HEK293 (cell line): ENCODE results near the gene METTL25B.

ENCODE experiments used
- ATF2 ChIP-seq: fragments of 450-650 bp; formaldehyde crosslinking; IDR thresholded peaks from 2 replicates; pipeline ENCODE4 v1.5.1; 2016; ENCODE audit warnings: missing biosample characterization, missing genetic modification characterization, low read depth
- ELK4 ChIP-seq: IDR thresholded peaks from 2 replicates; pipeline ENCODE4 v1.6.1; 2011; ENCODE audit warnings: mild to moderate bottlenecking, low read depth, low read length, borderline replicate concordance
- GLIS2 ChIP-seq: fragments of 450-650 bp; formaldehyde crosslinking; IDR thresholded peaks from 2 replicates; pipeline ENCODE4 v1.5.1; 2016; ENCODE audit warnings: missing biosample characterization, missing genetic modification characterization
- KLF10 ChIP-seq: fragments of 450-650 bp; IDR thresholded peaks from 2 replicates; pipeline ENCODE4 v1.5.1; 2018; ENCODE audit warnings: missing biosample characterization, mild to moderate bottlenecking, missing genetic modification characterization
- MZF1 ChIP-seq: fragments of 450-650 bp; formaldehyde crosslinking; IDR thresholded peaks from 2 replicates; pipeline ENCODE4 v1.5.1; 2017; ENCODE audit warnings: missing biosample characterization, missing genetic modification characterization, borderline replicate concordance
- OSR2 ChIP-seq: fragments of 450-650 bp; formaldehyde crosslinking; IDR thresholded peaks from 2 replicates; pipeline ENCODE4 v1.5.1; 2016; ENCODE audit warnings: missing biosample characterization, missing genetic modification characterization
- RBAK ChIP-seq: fragments of 450-650 bp; formaldehyde crosslinking; IDR thresholded peaks from 2 replicates; pipeline ENCODE4 v1.5.1; 2016; ENCODE audit warnings: missing biosample characterization, missing genetic modification characterization
- SCRT2 ChIP-seq: fragments of 450-650 bp; formaldehyde crosslinking; IDR thresholded peaks from 2 replicates; pipeline ENCODE4 v1.5.1; 2016; ENCODE audit warnings: missing biosample characterization, missing genetic modification characterization
- SP7 ChIP-seq: fragments of 450-650 bp; formaldehyde crosslinking; IDR thresholded peaks from 2 replicates; pipeline ENCODE4 v1.5.1; 2016; ENCODE audit warnings: missing biosample characterization, missing genetic modification characterization
- YY2 ChIP-seq: fragments of 450-650 bp; formaldehyde crosslinking; IDR thresholded peaks from 2 replicates; pipeline ENCODE4 v1.5.1; 2016; ENCODE audit warnings: missing biosample characterization, missing genetic modification characterization
- ZBTB11 ChIP-seq: fragments of 450-650 bp; formaldehyde crosslinking; conservative IDR thresholded peaks from 2 replicates; pipeline ENCODE4 v1.5.1; 2016; ENCODE audit warnings: low read depth, missing biosample characterization, missing genetic modification characterization
- ZNF16 ChIP-seq: fragments of 450-650 bp; formaldehyde crosslinking; IDR thresholded peaks from 2 replicates; pipeline ENCODE4 v1.5.1; 2016; ENCODE audit warnings: low read depth, missing biosample characterization, missing genetic modification characterization
- ZNF184 ChIP-seq: fragments of 450-650 bp; IDR thresholded peaks from 2 replicates; pipeline ENCODE4 v1.5.1; 2018; ENCODE audit warnings: missing biosample characterization, mild to moderate bottlenecking, missing genetic modification characterization
- ZNF2 ChIP-seq: fragments of 450-650 bp; formaldehyde crosslinking; IDR thresholded peaks from 2 replicates; pipeline ENCODE4 v1.5.1; 2016; ENCODE audit warnings: missing biosample characterization, missing genetic modification characterization
- ZNF202 ChIP-seq: fragments of 450-650 bp; formaldehyde crosslinking; IDR thresholded peaks from 2 replicates; pipeline ENCODE4 v1.5.1; 2016; ENCODE audit warnings: missing biosample characterization, missing genetic modification characterization, borderline replicate concordance
- ZNF24 ChIP-seq: fragments of 450-650 bp; formaldehyde crosslinking; IDR thresholded peaks from 2 replicates; pipeline ENCODE4 v1.5.1; 2016; ENCODE audit warnings: missing biosample characterization, missing genetic modification characterization
- ZNF404 ChIP-seq: fragments of 450-650 bp; formaldehyde crosslinking; IDR thresholded peaks from 2 replicates; pipeline ENCODE4 v1.5.1; 2017; ENCODE audit warnings: missing biosample characterization, missing genetic modification characterization
- ZNF48 ChIP-seq: fragments of 450-650 bp; formaldehyde crosslinking; IDR thresholded peaks from 2 replicates; pipeline ENCODE4 v1.5.1; 2016; ENCODE audit warnings: missing biosample characterization, missing genetic modification characterization
- ZNF561 ChIP-seq: fragments of 450-650 bp; IDR thresholded peaks from 2 replicates; pipeline ENCODE4 v1.5.1; 2018; ENCODE audit warnings: missing biosample characterization, missing genetic modification characterization, borderline replicate concordance
- ZNF585B ChIP-seq: fragments of 450-650 bp; formaldehyde crosslinking; IDR thresholded peaks from 2 replicates; pipeline ENCODE4 v1.5.1; 2016; ENCODE audit warnings: missing biosample characterization, missing genetic modification characterization
- ZNF664 ChIP-seq: fragments of 450-650 bp; formaldehyde crosslinking; IDR thresholded peaks from 2 replicates; pipeline ENCODE4 v1.5.1; 2016; ENCODE audit warnings: missing biosample characterization, missing genetic modification characterization
- ZNF704 ChIP-seq: fragments of 450-650 bp; formaldehyde crosslinking; IDR thresholded peaks from 2 replicates; pipeline ENCODE4 v1.5.1; 2016; ENCODE audit warnings: missing biosample characterization, missing genetic modification characterization
- ZNF747 ChIP-seq: fragments of 450-650 bp; formaldehyde crosslinking; IDR thresholded peaks from 2 replicates; pipeline ENCODE4 v1.5.1; 2016; ENCODE audit warnings: missing biosample characterization, missing genetic modification characterization
- ZNF777 ChIP-seq: fragments of 450-650 bp; formaldehyde crosslinking; IDR thresholded peaks from 2 replicates; pipeline ENCODE4 v1.5.1; 2017; ENCODE audit warnings: missing biosample characterization, missing genetic modification characterization, borderline replicate concordance
- ZNF785 ChIP-seq: fragments of 450-650 bp; formaldehyde crosslinking; IDR thresholded peaks from 2 replicates; pipeline ENCODE4 v1.5.1; 2016; ENCODE audit warnings: missing biosample characterization, missing genetic modification characterization
- ZNF837 ChIP-seq: fragments of 450-650 bp; formaldehyde crosslinking; IDR thresholded peaks from 2 replicates; pipeline ENCODE4 v1.5.1; 2016; ENCODE audit warnings: missing biosample characterization, missing genetic modification characterization
- ZSCAN4 ChIP-seq: fragments of 450-650 bp; formaldehyde crosslinking; IDR thresholded peaks from 2 replicates; pipeline ENCODE4 v1.5.1; 2017; ENCODE audit warnings: missing biosample characterization, missing genetic modification characterization
- TF ChIP-seq, protein P1 (sequence below): fragments of 450-650 bp; formaldehyde crosslinking; IDR thresholded peaks from 2 replicates; pipeline ENCODE4 v1.5.1; 2017; ENCODE audit warnings: missing biosample characterization, missing genetic modification characterization
- TF ChIP-seq, protein P2 (sequence below): fragments of 450-650 bp; formaldehyde crosslinking; IDR thresholded peaks from 2 replicates; pipeline ENCODE4 v1.5.1; 2016; ENCODE audit warnings: missing biosample characterization, missing genetic modification characterization

METTL25B gene

GRCh38 chr1:156689953-156690674, 38.2 kb upstream of the METTL25B start (continued):
- TF ChIP-seq, protein P1, sequence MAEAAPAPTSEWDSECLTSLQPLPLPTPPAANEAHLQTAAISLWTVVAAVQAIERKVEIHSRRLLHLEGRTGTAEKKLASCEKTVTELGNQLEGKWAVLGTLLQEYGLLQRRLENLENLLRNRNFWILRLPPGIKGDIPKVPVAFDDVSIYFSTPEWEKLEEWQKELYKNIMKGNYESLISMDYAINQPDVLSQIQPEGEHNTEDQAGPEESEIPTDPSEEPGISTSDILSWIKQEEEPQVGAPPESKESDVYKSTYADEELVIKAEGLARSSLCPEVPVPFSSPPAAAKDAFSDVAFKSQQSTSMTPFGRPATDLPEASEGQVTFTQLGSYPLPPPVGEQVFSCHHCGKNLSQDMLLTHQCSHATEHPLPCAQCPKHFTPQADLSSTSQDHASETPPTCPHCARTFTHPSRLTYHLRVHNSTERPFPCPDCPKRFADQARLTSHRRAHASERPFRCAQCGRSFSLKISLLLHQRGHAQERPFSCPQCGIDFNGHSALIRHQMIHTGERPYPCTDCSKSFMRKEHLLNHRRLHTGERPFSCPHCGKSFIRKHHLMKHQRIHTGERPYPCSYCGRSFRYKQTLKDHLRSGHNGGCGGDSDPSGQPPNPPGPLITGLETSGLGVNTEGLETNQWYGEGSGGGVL (tag by site-specific recombination): peak; percentile 97
- TF ChIP-seq ZNF837 (tag by site-specific recombination): no peak
- TF ChIP-seq ZNF704 (tag by site-specific recombination): no peak
- no peak for TF ChIP-seq ZNF404
- TF ChIP-seq ATF2 (tag by site-specific recombination): peak; percentile 84; the same call in 1 of the 2 replicates
- no peak for TF ChIP-seq ZNF664
- no peak for TF ChIP-seq SCRT2 (tag by site-specific recombination)
- no peak for TF ChIP-seq ZNF785 (tag by site-specific recombination)
- TF ChIP-seq ZBTB11: no peak
- TF ChIP-seq ZSCAN4 (tag by site-specific recombination): no peak
- TF ChIP-seq ZNF777 (tag by site-specific recombination): peak; percentile 33; the same call in 1 of the 2 replicates
- TF ChIP-seq ZNF16 (tag by site-specific recombination): peak; percentile 73; the same call in 1 of the 2 replicates
- TF ChIP-seq OSR2: no peak
- no peak for TF ChIP-seq ZNF747
- TF ChIP-seq ZNF2: no peak
- TF ChIP-seq YY2 (tag by site-specific recombination): no peak
- no peak for TF ChIP-seq MZF1 (tag by site-specific recombination)
- TF ChIP-seq, protein P2, sequence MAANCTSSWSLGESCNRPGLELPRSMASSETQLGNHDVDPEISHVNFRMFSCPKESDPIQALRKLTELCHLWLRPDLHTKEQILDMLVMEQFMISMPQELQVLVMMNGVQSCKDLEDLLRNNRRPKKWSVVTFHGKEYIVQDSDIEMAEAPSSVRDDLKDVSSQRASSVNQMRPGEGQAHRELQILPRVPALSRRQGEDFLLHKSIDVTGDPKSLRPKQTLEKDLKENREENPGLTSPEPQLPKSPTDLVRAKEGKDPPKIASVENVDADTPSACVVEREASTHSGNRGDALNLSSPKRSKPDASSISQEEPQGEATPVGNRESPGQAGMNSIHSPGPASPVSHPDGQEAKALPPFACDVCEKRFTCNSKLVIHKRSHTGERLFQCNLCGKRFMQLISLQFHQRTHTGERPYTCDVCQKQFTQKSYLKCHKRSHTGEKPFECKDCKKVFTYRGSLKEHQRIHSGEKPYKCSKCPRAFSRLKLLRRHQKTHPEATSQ (tag by site-specific recombination): 0 out of 2 replicates have a peak, but pooled peaks have one; percentile 10
- no peak for TF ChIP-seq GLIS2 (tag by site-specific recombination)
- no peak for TF ChIP-seq RBAK (tag by site-specific recombination)
- no peak for TF ChIP-seq ZNF48
- no peak for TF ChIP-seq SP7 (tag by site-specific recombination)
- no peak for TF ChIP-seq ZNF184 (tag by site-specific recombination)
- no peak for TF ChIP-seq KLF10 (tag by site-specific recombination)
- no peak for TF ChIP-seq ELK4
- TF ChIP-seq ZNF24: no peak
- TF ChIP-seq ZNF202 (tag by site-specific recombination): no peak
- TF ChIP-seq ZNF561: no peak
- no peak for TF ChIP-seq ZNF585B (tag by site-specific recombination)
